GM18861 (cell line): ENCODE results near the gene NOS1AP.
"Not testable (repeated sequence)": the region's sequence is repeated elsewhere in the genome, so short reads cannot be mapped to it uniquely, and the experiment has no call there.

Source experiments
- ATAC-seq: cut with Tn5 transposase; IDR thresholded peaks from one replicate; pipeline ENCODE4 v1.9.1; 2021; ENCODE audit not compliant: unreplicated experiment

The NOS1AP gene

GRCh38 chr1:162165528-162165927 lies 96.0 kb downstream of the NOS1AP start:
- ATAC-seq, result no peak

GRCh38 chr1:162166917-162167615 lies 97.6 kb downstream of the NOS1AP start:
- ATAC-seq, result no peak

DNA sequence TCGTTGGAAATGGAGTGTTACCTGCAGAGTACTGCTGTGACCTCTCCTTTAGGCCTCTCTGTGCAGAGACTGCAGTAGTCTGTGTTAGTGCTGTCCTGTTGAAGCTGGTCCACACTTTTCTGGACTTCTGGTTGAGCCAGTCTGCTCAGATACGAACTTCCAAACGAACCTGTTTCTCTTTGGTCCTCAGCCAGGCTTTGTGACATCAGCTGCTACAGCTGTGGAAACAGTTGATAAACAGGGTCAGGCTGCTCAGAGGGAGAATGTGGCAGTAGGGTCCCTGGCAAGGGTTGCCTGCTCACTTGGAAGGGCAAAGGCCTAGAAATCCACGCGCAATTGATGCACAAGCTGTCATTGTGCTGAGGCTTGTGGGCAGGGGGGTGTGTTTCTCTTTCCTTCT lies 98.8 kb downstream of the NOS1AP start:
- ATAC-seq, result no peak

GRCh38 chr1:162169031-162169790 lies 99.7 kb downstream of the NOS1AP start:
- no peak for ATAC-seq

- ATAC-seq, result no peak
These were observed 101.6 kb downstream of the NOS1AP start for GRCh38 chr1:162171111-162171510.

GRCh38 chr1:162172311-162173102 lies 103.0 kb downstream of the NOS1AP start:
- ATAC-seq, result no peak

DNA sequence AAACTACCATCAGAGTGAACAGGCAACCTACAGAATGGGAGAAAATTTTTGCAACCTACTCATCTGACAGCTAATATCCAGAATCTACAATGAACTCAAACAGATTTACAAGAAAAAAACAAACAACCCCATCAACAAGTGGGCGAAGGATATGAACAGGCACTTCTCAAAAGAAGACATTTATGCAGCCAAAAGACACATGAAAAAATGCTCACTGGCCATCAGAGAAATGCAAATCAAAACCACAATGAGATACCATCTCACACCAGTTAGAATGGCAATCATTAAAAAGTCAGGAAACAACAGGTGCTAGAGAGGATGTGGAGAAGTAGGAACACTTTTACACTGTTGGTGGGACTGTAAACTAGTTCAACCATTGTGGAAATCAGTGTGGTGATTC lies 104.1 kb downstream of the NOS1AP start:
- ATAC-seq, result not testable (repeated sequence)

DNA sequence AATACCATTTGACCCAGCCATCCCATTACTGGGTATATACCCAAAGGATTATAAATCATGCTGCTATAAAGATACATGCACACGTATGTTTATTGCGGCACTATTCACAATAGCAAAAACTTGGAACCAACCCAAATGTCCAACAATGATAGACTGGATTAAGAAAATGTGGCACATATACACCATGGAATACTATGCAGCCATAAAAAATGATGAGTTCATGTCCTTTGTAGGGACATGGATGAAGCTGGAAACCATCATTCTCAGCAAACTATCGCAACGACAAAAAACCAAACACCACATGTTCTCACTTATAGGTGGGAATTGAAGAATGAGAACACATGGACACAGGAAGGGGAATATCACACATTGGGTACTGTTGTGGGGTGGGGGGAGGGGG lies 104.5 kb downstream of the NOS1AP start:
- not testable (repeated sequence) for ATAC-seq

GRCh38 chr1:162175379-162176081 lies 106.0 kb downstream of the NOS1AP start:
- no peak for ATAC-seq

DNA sequence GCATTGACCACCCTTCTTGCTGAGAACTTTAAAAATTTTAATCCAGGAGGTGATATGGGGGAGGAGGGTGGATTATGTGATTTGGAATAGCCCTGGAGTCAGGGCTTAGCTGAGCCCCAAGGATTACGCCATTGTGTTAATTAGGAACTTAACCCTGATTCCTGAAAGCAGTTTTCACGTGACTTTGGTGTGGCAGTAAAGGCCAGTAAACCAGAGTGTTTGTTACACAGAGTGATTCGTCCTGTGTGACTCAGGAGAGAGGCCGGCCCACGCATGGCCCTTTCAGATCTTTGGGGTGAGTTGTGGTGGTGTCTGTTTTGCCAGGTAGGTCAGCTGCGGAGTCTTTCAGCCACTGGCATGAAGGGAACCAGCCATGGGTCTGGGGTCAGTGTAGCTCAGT lies 107.6 kb downstream of the NOS1AP start:
- no peak for ATAC-seq

DNA sequence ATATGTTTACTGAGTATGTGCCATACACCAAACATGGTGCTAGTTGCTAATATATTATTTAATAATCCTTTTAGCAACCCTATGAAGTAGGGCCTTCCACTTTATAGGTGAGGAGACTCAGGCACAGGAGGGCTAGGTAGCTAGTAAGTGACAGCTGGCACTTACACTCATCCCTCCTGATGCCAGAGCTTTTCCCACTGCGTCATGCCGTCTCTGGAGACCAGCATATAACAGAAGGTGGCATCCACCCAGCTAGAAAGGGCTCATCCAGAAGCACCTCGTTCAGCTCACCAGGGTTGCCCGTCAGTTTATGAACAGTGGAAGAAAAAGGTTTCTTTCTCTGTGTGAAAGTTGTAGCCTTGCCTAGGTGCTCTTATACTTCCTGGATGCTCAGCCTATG lies 108.9 kb downstream of the NOS1AP start:
- no peak for ATAC-seq

GRCh38 chr1:162179121-162179520 lies 109.6 kb downstream of the NOS1AP start:
- ATAC-seq, result no peak

- no peak for ATAC-seq
These were observed 111.3 kb downstream of the NOS1AP start for GRCh38 chr1:162180813-162181212.

DNA sequence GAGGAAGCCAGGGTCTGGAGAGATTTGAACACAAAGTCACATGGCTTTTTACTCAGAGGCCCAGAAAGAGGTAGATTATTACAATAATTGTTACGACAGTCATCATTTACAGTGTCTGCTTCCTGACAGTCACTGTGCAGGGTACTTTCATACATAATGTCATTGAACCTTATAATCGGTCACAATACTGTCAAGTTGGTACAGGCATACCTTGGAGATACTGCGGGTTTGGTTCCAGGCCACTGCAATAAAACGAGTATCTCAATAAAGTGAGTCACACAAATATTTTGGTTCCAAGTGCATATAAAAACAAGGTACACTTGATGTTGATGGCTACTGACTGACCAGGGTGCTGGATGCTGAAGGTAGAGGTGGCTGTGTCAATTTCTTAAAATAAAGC lies 112.6 kb downstream of the NOS1AP start:
- no peak for ATAC-seq

DNA sequence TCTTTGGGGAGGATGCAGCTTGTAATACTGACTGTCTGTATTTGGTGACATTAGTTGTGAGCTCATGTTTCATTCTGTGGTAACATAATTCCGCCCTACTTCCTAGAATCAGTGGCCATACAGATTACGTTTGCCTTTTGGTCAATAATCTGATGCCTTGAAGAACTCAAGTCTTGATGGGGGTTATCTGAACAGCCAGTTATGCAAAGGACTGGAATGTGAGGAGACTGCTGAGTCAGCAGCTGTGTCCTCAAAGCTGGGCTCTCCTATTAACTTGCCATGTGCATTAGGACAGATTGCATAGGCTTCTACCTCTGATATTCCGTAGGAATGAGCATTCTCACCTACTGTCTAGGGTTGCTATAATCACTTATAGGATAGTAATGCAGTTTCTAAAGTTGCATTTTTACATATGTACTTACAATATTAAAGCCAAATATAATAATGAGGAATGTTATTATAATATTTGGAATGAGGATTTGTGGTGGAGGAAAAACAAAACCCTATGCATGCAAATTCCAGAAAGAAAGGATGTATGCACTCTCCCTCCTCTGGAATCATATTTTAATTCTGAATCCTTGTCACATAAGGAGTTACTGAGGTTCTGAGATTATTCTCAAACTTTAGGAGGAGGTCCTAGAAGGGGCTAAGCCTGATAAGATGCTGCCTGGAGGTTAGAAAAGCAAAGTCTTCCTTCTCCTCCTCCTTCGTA lies 116.0 kb downstream of the NOS1AP start:
- ATAC-seq, result no peak

- no peak for ATAC-seq
These were observed 116.5 kb downstream of the NOS1AP start for GRCh38 chr1:162186026-162186374.

GRCh38 chr1:162186406-162186805 lies 116.9 kb downstream of the NOS1AP start:
- no peak for ATAC-seq

DNA sequence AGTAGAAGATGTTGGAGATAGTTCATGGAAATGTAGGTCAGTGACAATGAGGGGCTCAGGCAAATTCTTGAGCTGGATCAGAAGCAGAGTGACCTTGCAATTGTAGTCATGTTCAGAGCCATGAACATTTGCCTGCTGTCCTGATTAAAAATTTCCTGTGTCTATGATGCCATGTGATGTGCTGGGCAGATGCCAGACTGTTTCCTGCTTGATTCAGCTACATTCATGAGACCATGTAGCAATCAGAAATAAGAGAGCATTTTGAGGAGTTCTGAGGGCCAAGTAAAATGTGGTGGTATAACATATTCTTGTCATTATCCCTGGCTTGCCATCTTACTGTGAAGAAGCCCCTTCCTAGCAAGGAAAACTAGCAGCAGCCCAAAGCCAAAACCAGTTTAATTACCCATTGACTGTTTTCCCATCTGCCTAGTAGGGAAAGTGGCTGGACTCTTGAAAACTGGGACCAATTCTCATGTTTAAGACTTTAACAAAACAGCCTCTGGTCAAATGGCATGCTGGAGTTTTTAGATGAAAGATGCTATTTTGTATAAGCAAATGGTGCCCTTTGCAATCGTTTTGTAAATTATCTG lies 118.3 kb downstream of the NOS1AP start:
- ATAC-seq, result no peak

- no peak for ATAC-seq
These were observed 119.9 kb downstream of the NOS1AP start for GRCh38 chr1:162189345-162189744.
